Upper lobe of right lung (tissue), 1 donor: ENCODE results near the gene TSEN34. TPM values are rescaled to one million over a fixed set of nuclear protein-coding genes. Genes with fewer than 3 reads are reported as not detected.
"Not testable (repeated sequence)": the region's sequence is repeated elsewhere in the genome, so short reads cannot be mapped to it uniquely, and the experiment has no call there.

ENCODE experiments used
- ATAC-seq: fragments of 200-7000 bp; cut with Tn5 transposase; one replicate; pipeline ENCODE4 v1.9.1; 2020; ENCODE audit warnings: mild to moderate bottlenecking, moderate library complexity
- DNase-seq: peaks from one replicate; pipeline ENCODE4 v3.0.0-alpha.2; 2020
- H3K27ac ChIP-seq: fragments of 200-600 bp; one replicate; pipeline ENCODE4 v1.8.0; 2022
- H3K27me3 ChIP-seq: fragments of 200-600 bp; one replicate; pipeline ENCODE4 v1.8.0; 2022; ENCODE audit warnings: mild to moderate bottlenecking
- H3K36me3 ChIP-seq: fragments of 200-600 bp; one replicate; pipeline ENCODE4 v1.8.0; 2022
- H3K4me1 ChIP-seq: fragments of 200-600 bp; one replicate; pipeline ENCODE4 v1.8.0; 2022
- H3K4me3 ChIP-seq: fragments of 200-600 bp; one replicate; pipeline ENCODE4 v1.8.0; 2022; ENCODE audit warnings: mild to moderate bottlenecking
- H3K9me3 ChIP-seq: fragments of 200-600 bp; one replicate; pipeline ENCODE4 v1.8.0; 2022
- CTCF ChIP-seq: fragments of 200-600 bp; IDR thresholded peaks from one replicate; pipeline ENCODE4 v1.8.0; 2022; ENCODE audit warnings: antibody characterized with exemption
- intact Hi-C: fragments of 100-400 bp; cut with DNase I; formaldehyde crosslinking; loops from one replicate; pipeline ENCODE4 v1.11.0; 2022
- total RNA-seq: library from RNA; stranded (reverse); fragmentation: NEBNext Ultra II Directional; extraction: Animal tissue kit (Norgen Biotek cat#: 25700); gene quantifications from one replicate; pipeline ENCODE4 v1.2.1, GENCODE V29; 2021
- donor health status: DM: no; HTN: yes; CAD: no; lungs with severe emphysema.

The TSEN34 gene
- total RNA-seq, 1 donor from 2014 or later: 34.7 TPM

- Histone ChIP-seq H3K9me3 (no peaks in the 10 kb centered on the region), H3K4me1 (no peaks in the 10 kb centered on the region), H3K27ac (no peak overlapping the region), H3K27me3 (no peaks in the 10 kb centered on the region), H3K4me3 (no peak overlapping the region), H3K36me3 (peaks cover 6% of the 10 kb centered on the region)
- intact Hi-C loops: no loop called here
- no peak for TF ChIP-seq CTCF
- ATAC-seq (no peak), DNase-seq (no peak)
Measured at GRCh38 chr19:54179262-54179852, 11.8 kb upstream of the TSEN34 start.

DNA sequence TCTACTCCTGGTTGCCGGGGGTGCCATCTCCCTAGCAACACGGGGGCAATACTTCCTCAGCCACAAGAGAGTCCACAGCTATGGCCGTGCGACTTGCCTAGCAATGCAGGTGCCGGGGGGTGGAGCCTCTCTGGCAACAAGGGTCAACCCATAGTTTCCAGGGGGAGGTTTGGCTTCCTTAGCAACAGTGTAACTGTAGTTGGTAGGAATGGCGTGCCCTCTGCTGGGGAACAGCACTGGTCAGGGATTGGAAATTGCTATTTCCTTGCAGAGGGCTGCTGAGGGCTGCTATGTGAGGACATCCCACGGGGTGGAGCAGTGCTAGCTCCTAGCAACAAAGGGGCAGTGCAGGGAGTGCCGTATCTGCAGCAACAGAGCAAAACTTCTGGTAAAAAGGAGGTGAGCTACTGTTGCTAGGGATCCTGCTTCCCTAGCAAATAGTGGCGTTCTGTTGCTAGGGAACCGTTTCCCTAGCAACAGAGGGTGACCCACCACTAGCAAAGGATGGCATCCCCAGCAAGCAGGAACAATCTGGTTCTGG lies 11.1 kb upstream of the TSEN34 start:
- H3K36me3 ChIP-seq: peaks cover 6% of the 10 kb centered on the region
- no peaks in the 10 kb centered on the region for H3K9me3 ChIP-seq
- no peak overlapping the region for H3K4me3 ChIP-seq
- H3K27ac ChIP-seq: no peak overlapping the region
- DNase-seq (no peak), ATAC-seq (peak; percentile 28)
- intact Hi-C loops: no loop called here
- H3K4me1 ChIP-seq: no peaks in the 10 kb centered on the region
- no peaks in the 10 kb centered on the region for H3K27me3 ChIP-seq
- TF ChIP-seq CTCF: no peak

DNA sequence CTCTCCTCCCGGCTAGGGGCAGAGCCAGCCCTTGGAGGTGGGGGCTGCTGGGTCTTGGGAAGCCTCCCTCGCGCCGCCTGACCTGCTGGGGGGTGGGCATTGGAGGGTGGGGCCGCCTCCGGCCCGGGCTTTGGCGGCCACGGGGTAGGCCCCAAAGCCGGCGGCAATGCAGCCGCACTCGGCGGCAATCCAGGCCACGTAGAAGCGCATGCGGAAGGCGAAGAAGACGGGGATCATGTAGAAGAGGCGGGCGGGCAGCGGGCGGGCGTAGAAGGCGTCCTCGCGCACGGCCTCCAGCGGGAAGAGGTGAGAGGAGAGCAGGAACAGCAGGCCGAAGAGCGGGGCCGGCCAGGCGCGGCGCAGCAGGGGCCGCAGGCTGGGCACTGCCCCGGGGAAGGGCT lies 10.4 kb upstream of the TSEN34 start:
- H3K36me3 ChIP-seq: peaks cover 6% of the 10 kb centered on the region

DNA sequence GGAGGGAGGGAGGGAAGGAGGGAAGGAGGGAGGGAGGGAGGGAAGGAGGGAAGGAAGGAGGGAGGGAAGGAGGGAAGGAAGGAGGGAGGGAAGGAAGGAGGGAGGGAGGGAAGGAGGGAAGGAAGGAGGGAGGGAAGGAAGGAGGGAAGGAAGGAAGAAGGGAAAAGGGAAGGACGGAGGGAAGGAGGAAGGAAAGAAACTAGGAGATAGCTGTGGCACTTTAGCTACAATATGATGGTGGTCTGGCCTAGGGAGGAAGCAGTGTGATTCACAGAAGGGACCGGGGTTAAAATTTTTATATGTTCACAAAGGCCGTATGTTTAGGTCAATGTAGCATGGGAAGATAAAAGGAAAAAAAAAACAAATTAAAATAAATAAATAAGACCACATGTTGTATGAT lies 9.2 kb upstream of the TSEN34 start:
- H3K4me3 ChIP-seq, H3K36me3 ChIP-seq, H3K27ac ChIP-seq, H3K9me3 ChIP-seq, intact Hi-C loops, H3K4me1 ChIP-seq, H3K27me3 ChIP-seq, ATAC-seq, DNase-seq: not testable (repeated sequence)

More for the DNA sequence above, 10.4 kb upstream of the TSEN34 start:
- H3K27me3 ChIP-seq: no peaks in the 10 kb centered on the region
- no peaks in the 10 kb centered on the region for H3K9me3 ChIP-seq
- no peak for TF ChIP-seq CTCF
- no peak overlapping the region for H3K4me3 ChIP-seq
- intact Hi-C loops: no loop called here
- ATAC-seq (no peak), DNase-seq (no peak)
- H3K27ac ChIP-seq: no peak overlapping the region
- no peaks in the 10 kb centered on the region for H3K4me1 ChIP-seq

- H3K27me3 ChIP-seq: no peaks in the 10 kb centered on the region
- intact Hi-C loops: no loop called here
- DNase-seq (no peak), ATAC-seq (no peak)
- H3K9me3 ChIP-seq: no peaks in the 10 kb centered on the region
- H3K27ac ChIP-seq: no peak overlapping the region
- no peak for TF ChIP-seq CTCF
- H3K4me3 ChIP-seq: no peak overlapping the region
- peaks cover 5% of the 10 kb centered on the region for H3K4me1 ChIP-seq
- peaks cover 11% of the 10 kb centered on the region for H3K36me3 ChIP-seq
Measured at GRCh38 chr19:54183431-54183830, 7.7 kb upstream of the TSEN34 start.

- H3K36me3 ChIP-seq: peaks cover 11% of the 10 kb centered on the region
- H3K27me3 ChIP-seq: no peaks in the 10 kb centered on the region
- no peak overlapping the region for H3K4me3 ChIP-seq
- H3K4me1 ChIP-seq: peaks cover 8% of the 10 kb centered on the region
- TF ChIP-seq CTCF: no peak
- DNase-seq (no peak), ATAC-seq (no peak)
- intact Hi-C loops: no loop called here
- no peak overlapping the region for H3K27ac ChIP-seq
- H3K9me3 ChIP-seq: no peaks in the 10 kb centered on the region
Measured at GRCh38 chr19:54186351-54186750, 4.8 kb upstream of the TSEN34 start.
